Mesenchymal stem cell (in vitro differentiated cells and primary cell): ENCODE results near the gene STAU1.

Experiments used
- DNase-seq: peaks from one replicate; pipeline ENCODE4 v3.0.0-alpha.2; 2013
- H2AFZ ChIP-seq: one replicate; pipeline ENCODE4 v1.6.1; 2013; ENCODE audit warnings: low read depth, mild to moderate bottlenecking, control low read depth, inconsistent platforms, low read length, moderate library complexity
- H2AK5ac ChIP-seq: 2 replicates; pipeline ENCODE4 v1.6.1; 2013; ENCODE audit warnings: low read length, moderate library complexity, mild to moderate bottlenecking, inconsistent platforms; ENCODE audit not compliant: severe bottlenecking
- H2BK120ac ChIP-seq: one replicate; pipeline ENCODE4 v1.6.1; 2013; ENCODE audit warnings: low read depth, mild to moderate bottlenecking, inconsistent platforms, low read length, moderate library complexity
- H2BK12ac ChIP-seq, 2 experiments: one replicate each; pipeline ENCODE4 v1.6.1; 2013; ENCODE audit warnings: inconsistent platforms in 2 of 2, low read length in 2 of 2, mild to moderate bottlenecking in 2 of 2, moderate library complexity in 2 of 2, control low read depth in 1 of 2
- H2BK15ac ChIP-seq: one replicate; pipeline ENCODE4 v1.6.1; 2013; ENCODE audit warnings: mild to moderate bottlenecking, low read depth, inconsistent platforms; ENCODE audit not compliant: poor library complexity, severe bottlenecking
- H2BK5ac ChIP-seq: 2 replicates; pipeline ENCODE4 v1.6.1; 2013; ENCODE audit warnings: low read depth, mild to moderate bottlenecking, low read length, control low read depth, inconsistent platforms; ENCODE audit not compliant: poor library complexity, severe bottlenecking
- H3K14ac ChIP-seq, 2 experiments: one replicate each; pipeline ENCODE4 v1.6.1; 2013; ENCODE audit warnings: inconsistent platforms in 2 of 2, low read length in 2 of 2, control low read depth in 1 of 2, mild to moderate bottlenecking in 1 of 2, moderate library complexity in 1 of 2
- H3K18ac ChIP-seq, 2 experiments: one replicate each; pipeline ENCODE4 v1.6.1; 2013; ENCODE audit warnings: inconsistent platforms in 2 of 2, low read length in 2 of 2, control low read depth in 1 of 2, low read depth in 1 of 2, mild to moderate bottlenecking in 1 of 2
- H3K23ac ChIP-seq, 2 experiments: one replicate each; pipeline ENCODE4 v1.6.1; 2013; ENCODE audit warnings: inconsistent platforms in 2 of 2, low read length in 2 of 2, mild to moderate bottlenecking in 2 of 2, moderate library complexity in 2 of 2, control low read depth in 1 of 2
- H3K27ac ChIP-seq: 2 replicates; pipeline ENCODE4 v1.5.1; 2013; ENCODE audit warnings: mild to moderate bottlenecking, moderate library complexity, low read length, control low read depth, inconsistent platforms; ENCODE audit not compliant: poor library complexity, severe bottlenecking
- H3K27me3 ChIP-seq, 2 experiments: 2 replicates each; pipeline versions ENCODE4 v1.6.1 to v1.7.0; 2013; ENCODE audit warnings: low read length in 2 of 2, mild to moderate bottlenecking in 2 of 2, moderate library complexity in 2 of 2, control low read depth in 1 of 2, inconsistent platforms in 1 of 2; ENCODE audit not compliant: control insufficient read depth in 1 of 2, insufficient read depth in 1 of 2
- H3K36me3 ChIP-seq, 2 experiments: 2 replicates each; pipeline versions ENCODE4 v1.6.1 to v1.7.0; 2013; ENCODE audit warnings: low read length in 2 of 2, control low read depth in 1 of 2, inconsistent platforms in 1 of 2, low read depth in 1 of 2, mild to moderate bottlenecking in 1 of 2; ENCODE audit not compliant: insufficient read depth in 2 of 2, control insufficient read depth in 1 of 2
- H3K4ac ChIP-seq, 2 experiments: one replicate each; pipeline ENCODE4 v1.6.1; 2013; ENCODE audit warnings: inconsistent platforms in 2 of 2, low read length in 2 of 2, mild to moderate bottlenecking in 2 of 2, moderate library complexity in 2 of 2, control low read depth in 1 of 2, low read depth in 1 of 2
- H3K4me1 ChIP-seq: 2 replicates; pipeline ENCODE4 v1.6.1; 2013; ENCODE audit warnings: low read depth, low read length, control low read depth; ENCODE audit not compliant: control insufficient read depth, insufficient read depth
- H3K4me2 ChIP-seq: 2 replicates; pipeline ENCODE4 v1.6.1; 2013; ENCODE audit warnings: low read length, mild to moderate bottlenecking, inconsistent platforms; ENCODE audit not compliant: poor library complexity, severe bottlenecking
- H3K4me3 ChIP-seq, 2 experiments: 2 replicates each; pipeline versions ENCODE4 v1.5.1 to v1.7.0; 2013; ENCODE audit warnings: low read length in 2 of 2, mild to moderate bottlenecking in 2 of 2, control low read depth in 1 of 2, low read depth in 1 of 2; ENCODE audit not compliant: insufficient read depth in 1 of 2
- H3K79me1 ChIP-seq: replicated peaks from 2 replicates; pipeline ENCODE4 v1.6.1; 2013; ENCODE audit warnings: mild to moderate bottlenecking, control low read depth, low read length, inconsistent platforms; ENCODE audit not compliant: poor library complexity, severe bottlenecking
- H3K9ac ChIP-seq: 2 replicates; pipeline ENCODE4 v1.7.0; 2013; ENCODE audit warnings: mild to moderate bottlenecking, low read length, moderate library complexity
- H3K9me3 ChIP-seq: 2 replicates; pipeline ENCODE4 v1.7.0; 2013; ENCODE audit warnings: mild to moderate bottlenecking, low read length; ENCODE audit not compliant: control insufficient read depth
- H4K8ac ChIP-seq: one replicate; pipeline ENCODE4 v1.6.1; 2013; ENCODE audit warnings: inconsistent platforms, mild to moderate bottlenecking, low read length, moderate library complexity
- H4K91ac ChIP-seq: one replicate; pipeline ENCODE4 v1.6.1; 2013; ENCODE audit warnings: mild to moderate bottlenecking, low read length, inconsistent platforms
- WGBS: methylation state at CpG from one replicate; pipeline ENCODE4 v1.1.7; 2013; ENCODE audit warnings: mixed read lengths; 5-methylcytosine and 5-hydroxymethylcytosine counted together

Gene STAU1

DNA sequence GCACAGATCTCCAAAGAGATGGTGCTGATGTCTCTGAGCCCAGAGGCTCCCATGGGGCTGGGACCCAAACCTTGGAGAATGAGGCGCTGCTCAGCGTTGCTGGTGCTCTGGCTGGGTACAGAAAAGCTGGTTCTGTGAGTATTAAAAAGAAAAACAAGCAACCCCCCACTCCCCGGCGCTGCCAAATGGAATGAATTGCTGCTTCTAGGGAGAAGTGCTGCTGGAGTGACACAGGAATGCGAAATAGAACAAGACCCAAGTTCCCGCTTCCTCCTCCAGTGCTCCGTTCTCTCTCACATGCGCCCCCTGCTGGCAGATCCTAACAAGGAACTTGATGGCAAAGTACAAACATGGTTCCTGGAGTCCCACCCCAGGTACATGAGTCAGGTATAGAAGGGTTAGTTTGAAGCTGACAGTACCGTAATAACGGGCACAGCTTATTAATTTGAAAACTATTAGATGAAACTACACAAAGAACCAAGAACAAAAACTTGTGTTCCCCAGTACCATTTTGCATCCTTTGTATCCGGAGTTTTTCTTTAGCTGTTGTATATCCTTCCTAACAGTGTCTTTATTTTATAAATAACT is 29.0 kb upstream of the STAU1 start:
- H3K27me3 ChIP-seq = no peaks in the 10 kb centered on the region
- H3K4me2 ChIP-seq = peak overlapping the region; percentile 36
- H3K4me3 ChIP-seq = peak overlapping the region in 1 of 2 experiments; percentile 34

GRCh38 chr20:49215232-49215631 is 27.1 kb upstream of the STAU1 start:
- Histone ChIP-seq H3K4me3 (no peak overlapping the region), H3K9me3 (no peaks in the 10 kb centered on the region), H3K23ac (no peak overlapping the region), H2AK5ac (no peak overlapping the region), H2BK12ac (no peak overlapping the region), H4K8ac (no peak overlapping the region), H3K18ac (no peak overlapping the region), H3K9ac (peak overlapping the region; percentile 43), H4K91ac (no peak overlapping the region), H3K36me3 (no peaks in the 10 kb centered on the region), H3K4me1 (peaks cover 4% of the 10 kb centered on the region), H2BK120ac (no peak overlapping the region), H3K79me1 (no peaks in the 10 kb centered on the region), H3K27ac (no peak overlapping the region), H3K14ac (no peak overlapping the region), H3K4ac (no peak overlapping the region), H3K27me3 (no peaks in the 10 kb centered on the region), H2BK15ac (no peak overlapping the region), H3K4me2 (no peak overlapping the region), H2BK5ac (no peak overlapping the region), H2AFZ (no peak overlapping the region)
- DNase-seq = no peak
- WGBS = 93% methylated on average over 2 of the region's 3 CpGs

More for the DNA sequence above, 29.0 kb upstream of the STAU1 start:
- WGBS = 0% methylated on average over 3 of the region's 11 CpGs
- Histone ChIP-seq H2AK5ac (no peak overlapping the region), H3K36me3 (peaks cover 9 to 10% of the 10 kb centered on the region in 2 experiments), H2BK5ac (no peak overlapping the region), H2BK12ac (no peak overlapping the region), H2BK120ac (no peak overlapping the region), H3K14ac (no peak overlapping the region), H3K18ac (no peak overlapping the region), H3K79me1 (peaks cover 7% of the 10 kb centered on the region), H2BK15ac (no peak overlapping the region), H4K91ac (no peak overlapping the region), H3K23ac (no peak overlapping the region), H3K9ac (peak overlapping the region; percentile 50), H3K4me1 (peaks cover 9% of the 10 kb centered on the region), H3K4ac (no peak overlapping the region), H4K8ac (no peak overlapping the region), H2AFZ (no peak overlapping the region), H3K27ac (no peak overlapping the region), H3K9me3 (no peaks in the 10 kb centered on the region)
- DNase-seq = peak; percentile 86

DNA sequence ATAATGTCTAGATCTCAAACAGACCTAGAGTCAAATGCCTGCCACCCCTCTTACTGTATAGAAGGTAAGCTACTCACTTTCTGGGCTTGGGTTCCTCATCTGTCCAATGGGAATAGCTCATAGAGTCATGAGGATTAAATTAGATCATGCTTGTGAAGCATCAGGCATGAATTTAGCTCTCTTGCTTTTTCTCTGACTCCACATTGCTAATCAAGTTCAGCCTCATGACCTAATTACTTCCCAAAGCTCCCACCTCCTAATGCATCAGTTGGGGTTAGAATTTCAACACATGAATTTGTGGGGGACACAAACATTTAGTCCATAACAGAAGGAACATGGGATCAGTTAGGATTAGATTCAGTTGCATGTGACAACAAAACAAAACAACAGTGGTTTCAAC is 26.4 kb upstream of the STAU1 start:
- Histone ChIP-seq H3K23ac (no peak overlapping the region), H3K14ac (no peak overlapping the region), H3K36me3 (no peaks in the 10 kb centered on the region), H2AK5ac (no peak overlapping the region), H4K91ac (no peak overlapping the region), H3K4me1 (peaks cover 4% of the 10 kb centered on the region), H3K9me3 (no peaks in the 10 kb centered on the region), H3K27me3 (no peaks in the 10 kb centered on the region), H3K79me1 (no peaks in the 10 kb centered on the region), H2BK120ac (no peak overlapping the region), H3K4me3 (no peak overlapping the region), H4K8ac (no peak overlapping the region), H3K4me2 (no peak overlapping the region), H2BK12ac (no peak overlapping the region), H3K9ac (peak overlapping the region; percentile 43), H3K18ac (no peak overlapping the region), H2AFZ (no peak overlapping the region), H2BK5ac (no peak overlapping the region), H3K27ac (no peak overlapping the region), H3K4ac (no peak overlapping the region), H2BK15ac (no peak overlapping the region)
- peak; percentile 24 for DNase-seq

GRCh38 chr20:49210757-49211110 is 22.6 kb upstream of the STAU1 start:
- no peak overlapping the region for H2AFZ ChIP-seq
- H2BK15ac ChIP-seq = no peak overlapping the region
- no peak overlapping the region for H4K91ac ChIP-seq
- no peak overlapping the region for H3K27ac ChIP-seq
- H3K23ac ChIP-seq = no peak overlapping the region
- no peaks in the 10 kb centered on the region for H3K79me1 ChIP-seq
- 96% methylated on average over 1 of the region's 1 CpG for WGBS
- H3K9me3 ChIP-seq = no peaks in the 10 kb centered on the region
- H3K14ac ChIP-seq = no peak overlapping the region
- no peaks in the 10 kb centered on the region for H3K4me1 ChIP-seq
- no peak for DNase-seq
- H4K8ac ChIP-seq = no peak overlapping the region
- no peak overlapping the region for H2BK120ac ChIP-seq
- H3K27me3 ChIP-seq = no peaks in the 10 kb centered on the region
- no peak overlapping the region for H2BK5ac ChIP-seq
- no peak overlapping the region for H3K4me2 ChIP-seq
- no peak overlapping the region for H3K9ac ChIP-seq
- no peak overlapping the region for H2BK12ac ChIP-seq
- H3K4me3 ChIP-seq = no peak overlapping the region
- H2AK5ac ChIP-seq = no peak overlapping the region
- H3K18ac ChIP-seq = no peak overlapping the region
- no peak overlapping the region for H3K4ac ChIP-seq
- H3K36me3 ChIP-seq = no peaks in the 10 kb centered on the region
